ENCODE results near the gene SCTR.

SCTR gene

DNA sequence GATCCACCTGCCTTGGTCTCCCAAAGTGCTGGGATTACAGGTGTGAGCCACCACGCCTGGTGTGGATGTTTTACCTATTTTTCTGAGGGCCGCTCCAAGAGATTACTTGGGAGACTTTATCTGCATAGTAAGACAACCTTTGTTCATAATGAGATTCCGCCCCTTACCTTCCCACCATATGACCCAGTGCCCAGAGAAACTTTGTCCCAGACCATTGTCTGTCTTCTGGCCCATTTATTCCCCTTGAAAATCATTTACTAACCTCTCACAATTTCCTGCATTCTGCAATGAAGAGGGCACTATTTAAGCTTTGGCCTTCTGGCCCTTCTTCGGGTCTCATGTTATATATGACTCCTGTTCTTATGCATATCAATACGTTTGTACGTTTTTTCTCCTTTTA is 106.4 kb downstream of the SCTR start:
- Histone ChIP-seq H3K27me3 (ENCODE audit: insufficient read depth, low read length, poor library complexity) (no peaks in the 10 kb centered on the region), H3K18ac (ENCODE audit: low read length) (no peak overlapping the region), H4K5ac (ENCODE audit: low read length) (no peak overlapping the region), H3K9ac (ENCODE audit: low read length) (no peak overlapping the region), H3K4me3 (ENCODE audit: low read length) (no peak overlapping the region), H2BK120ac (ENCODE audit: low read depth, low read length) (no peak overlapping the region), H2BK5ac (ENCODE audit: low read length) (no peak overlapping the region), H3K56ac (ENCODE audit: low read length) (no peak overlapping the region), H3K79me1 (ENCODE audit: low read length) (no peaks in the 10 kb centered on the region), H3K27ac (ENCODE audit: low read depth, low read length) (no peak overlapping the region), H4K8ac (ENCODE audit: low read depth, low read length) (no peak overlapping the region), H2BK15ac (replicated peaks; ENCODE audit: low read depth) (no peak overlapping the region), H3K23ac (ENCODE audit: low read length) (no peak overlapping the region), H3K79me2 (ENCODE audit: control insufficient read depth, insufficient read depth, low read length) (no peaks in the 10 kb centered on the region), H2AK5ac (ENCODE audit: low read length) (no peak overlapping the region), H3K4me1 (ENCODE audit: control insufficient read depth, low read depth, low read length) (no peaks in the 10 kb centered on the region), H3K4me2 (ENCODE audit: low read length) (no peak overlapping the region), H3K36me3 (ENCODE audit: control insufficient read depth, insufficient read depth, low read length) (no peaks in the 10 kb centered on the region), H3K4ac (ENCODE audit: low read depth, low read length) (no peak overlapping the region)
- no peak for DNase-seq
- WGBS (ENCODE audit: extremely low coverage, insufficient coverage, low lambda C conversion rate): no CpG with 5 or more reads among the region's 6 CpGs

DNA sequence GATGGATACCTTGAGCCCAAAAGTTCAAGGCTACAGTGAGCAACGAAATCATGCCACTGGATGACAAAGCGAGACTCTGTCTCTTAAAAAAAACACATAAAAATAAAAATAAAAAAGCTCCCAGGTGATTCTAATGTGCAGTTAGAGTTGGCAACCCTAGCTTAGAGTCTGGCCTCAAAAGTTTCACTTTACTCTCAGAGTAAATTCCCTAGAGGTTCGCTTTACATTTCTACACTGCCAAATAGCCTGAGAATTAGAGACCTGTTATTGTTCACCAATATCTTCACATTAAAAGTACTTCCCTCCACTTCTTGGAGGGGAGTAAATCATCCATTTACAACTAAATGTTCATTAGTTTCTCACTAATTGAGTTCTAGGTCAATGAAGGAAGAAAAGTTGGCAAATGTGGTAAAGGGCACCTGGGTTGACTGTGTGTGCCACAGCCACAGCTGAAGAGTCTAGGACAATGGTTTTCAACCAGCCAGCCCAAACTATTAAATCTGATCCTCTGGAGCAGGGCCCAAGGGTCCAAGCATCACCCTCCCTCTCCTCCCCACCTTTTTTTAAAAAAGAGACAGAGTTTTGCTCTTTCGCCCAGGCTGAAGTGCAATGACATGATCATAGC is 107.9 kb downstream of the SCTR start:
- WGBS (ENCODE audit: extremely low coverage, insufficient coverage, low lambda C conversion rate): no CpG with 5 or more reads among the region's 4 CpGs
- H3K23ac ChIP-seq (ENCODE audit: low read length): no peak overlapping the region

DNA sequence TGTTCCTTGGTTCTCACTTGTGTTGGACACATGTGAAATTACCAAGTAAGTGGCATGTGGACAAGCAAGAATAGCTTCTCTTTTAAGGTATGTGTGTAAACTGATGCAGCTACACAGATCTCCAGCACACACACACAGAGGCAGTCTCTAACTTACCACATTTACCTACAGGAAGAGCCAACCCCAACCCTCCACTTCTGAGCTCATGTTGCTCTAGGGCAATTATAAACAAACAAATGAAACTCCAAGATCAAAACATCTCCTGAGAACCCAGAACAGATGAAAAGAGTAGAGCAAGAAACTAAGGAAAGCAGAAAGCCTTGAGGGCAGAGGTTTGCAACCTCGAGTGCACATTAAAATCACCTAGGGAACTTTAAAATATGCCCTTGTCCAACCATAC is 108.7 kb downstream of the SCTR start:
- H3K4me2 ChIP-seq (ENCODE audit: low read length): no peak overlapping the region
- no peak overlapping the region for H3K4ac ChIP-seq (ENCODE audit: low read depth, low read length)
- H3K79me1 ChIP-seq (ENCODE audit: low read length): no peaks in the 10 kb centered on the region
- H2BK120ac ChIP-seq (ENCODE audit: low read depth, low read length): no peak overlapping the region
- no peaks in the 10 kb centered on the region for H3K79me2 ChIP-seq (ENCODE audit: control insufficient read depth, insufficient read depth, low read length)
- no peak overlapping the region for H2BK5ac ChIP-seq (ENCODE audit: low read length)
- H3K56ac ChIP-seq (ENCODE audit: low read length): no peak overlapping the region
- no peak overlapping the region for H3K18ac ChIP-seq (ENCODE audit: low read length)
- no peak overlapping the region for H2BK15ac ChIP-seq (replicated peaks; ENCODE audit: low read depth)
- H4K5ac ChIP-seq (ENCODE audit: low read length): no peak overlapping the region
- H3K4me3 ChIP-seq (ENCODE audit: low read length): no peak overlapping the region
- H3K9ac ChIP-seq (ENCODE audit: low read length): no peak overlapping the region
- no CpG with 5 or more reads among the region's 1 CpG for WGBS (ENCODE audit: extremely low coverage, insufficient coverage, low lambda C conversion rate)
- H2AK5ac ChIP-seq (ENCODE audit: low read length): no peak overlapping the region
- H3K27ac ChIP-seq (ENCODE audit: low read depth, low read length): no peak overlapping the region
- H3K23ac ChIP-seq (ENCODE audit: low read length): no peak overlapping the region
- no peaks in the 10 kb centered on the region for H3K27me3 ChIP-seq (ENCODE audit: insufficient read depth, low read length, poor library complexity)
- no peak overlapping the region for H4K8ac ChIP-seq (ENCODE audit: low read depth, low read length)
- no peaks in the 10 kb centered on the region for H3K4me1 ChIP-seq (ENCODE audit: control insufficient read depth, low read depth, low read length)
- DNase-seq: no peak
- H3K36me3 ChIP-seq (ENCODE audit: control insufficient read depth, insufficient read depth, low read length): no peaks in the 10 kb centered on the region

More for the DNA sequence above, 107.9 kb downstream of the SCTR start:
- H3K27ac ChIP-seq (ENCODE audit: low read depth, low read length): no peak overlapping the region
- DNase-seq: no peak
- H4K5ac ChIP-seq (ENCODE audit: low read length): no peak overlapping the region
- H2BK120ac ChIP-seq (ENCODE audit: low read depth, low read length): no peak overlapping the region
- no peaks in the 10 kb centered on the region for H3K79me1 ChIP-seq (ENCODE audit: low read length)
- H3K4ac ChIP-seq (ENCODE audit: low read depth, low read length): no peak overlapping the region
- H3K4me2 ChIP-seq (ENCODE audit: low read length): no peak overlapping the region
- H2BK5ac ChIP-seq (ENCODE audit: low read length): no peak overlapping the region
- no peaks in the 10 kb centered on the region for H3K27me3 ChIP-seq (ENCODE audit: insufficient read depth, low read length, poor library complexity)
- no peak overlapping the region for H2BK15ac ChIP-seq (replicated peaks; ENCODE audit: low read depth)
- no peak overlapping the region for H3K4me3 ChIP-seq (ENCODE audit: low read length)
- H3K56ac ChIP-seq (ENCODE audit: low read length): no peak overlapping the region
- no peak overlapping the region for H4K8ac ChIP-seq (ENCODE audit: low read depth, low read length)
- H2AK5ac ChIP-seq (ENCODE audit: low read length): no peak overlapping the region
- no peaks in the 10 kb centered on the region for H3K79me2 ChIP-seq (ENCODE audit: control insufficient read depth, insufficient read depth, low read length)
- H3K36me3 ChIP-seq (ENCODE audit: control insufficient read depth, insufficient read depth, low read length): no peaks in the 10 kb centered on the region
- no peak overlapping the region for H3K9ac ChIP-seq (ENCODE audit: low read length)
- H3K18ac ChIP-seq (ENCODE audit: low read length): no peak overlapping the region
- no peaks in the 10 kb centered on the region for H3K4me1 ChIP-seq (ENCODE audit: control insufficient read depth, low read depth, low read length)

DNA sequence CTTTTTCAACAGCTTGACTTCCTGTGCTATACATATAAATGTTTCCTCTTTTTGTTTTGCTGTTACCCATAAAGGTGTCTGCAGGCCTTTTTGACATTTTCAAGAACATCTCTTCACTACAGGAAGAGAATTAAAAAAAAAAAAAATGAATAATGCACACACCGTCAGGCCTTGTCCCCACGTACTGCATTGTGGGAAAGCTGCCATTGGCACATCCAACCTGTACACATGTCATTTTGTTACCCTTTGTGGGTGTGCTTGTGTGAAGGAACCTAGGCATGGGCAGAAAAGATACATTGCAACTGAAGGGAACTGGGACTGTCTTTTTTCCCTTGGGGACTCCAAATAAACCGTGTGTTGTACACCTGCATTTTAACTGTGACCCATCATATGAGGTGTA is 109.4 kb downstream of the SCTR start:
- no peaks in the 10 kb centered on the region for H3K27me3 ChIP-seq (ENCODE audit: insufficient read depth, low read length, poor library complexity)
- H2AK5ac ChIP-seq (ENCODE audit: low read length): no peak overlapping the region
- no peak overlapping the region for H2BK120ac ChIP-seq (ENCODE audit: low read depth, low read length)
- no peak overlapping the region for H3K4me2 ChIP-seq (ENCODE audit: low read length)
- no peaks in the 10 kb centered on the region for H3K79me2 ChIP-seq (ENCODE audit: control insufficient read depth, insufficient read depth, low read length)
- H2BK5ac ChIP-seq (ENCODE audit: low read length): no peak overlapping the region
- H3K27ac ChIP-seq (ENCODE audit: low read depth, low read length): no peak overlapping the region
- whole genome bisulfite sequencing (ENCODE audit: extremely low coverage, insufficient coverage, low lambda C conversion rate): no CpG with 5 or more reads among the region's 3 CpGs
- H3K79me1 ChIP-seq (ENCODE audit: low read length): no peaks in the 10 kb centered on the region
- H2BK15ac ChIP-seq (replicated peaks; ENCODE audit: low read depth): no peak overlapping the region
- no peaks in the 10 kb centered on the region for H3K36me3 ChIP-seq (ENCODE audit: control insufficient read depth, insufficient read depth, low read length)
- H4K8ac ChIP-seq (ENCODE audit: low read depth, low read length): no peak overlapping the region
- H3K56ac ChIP-seq (ENCODE audit: low read length): no peak overlapping the region
- no peak overlapping the region for H3K23ac ChIP-seq (ENCODE audit: low read length)
- DNase-seq: no peak
- H3K4me3 ChIP-seq (ENCODE audit: low read length): no peak overlapping the region
- H4K5ac ChIP-seq (ENCODE audit: low read length): no peak overlapping the region
- H3K4ac ChIP-seq (ENCODE audit: low read depth, low read length): no peak overlapping the region
- no peak overlapping the region for H3K18ac ChIP-seq (ENCODE audit: low read length)
- no peaks in the 10 kb centered on the region for H3K4me1 ChIP-seq (ENCODE audit: control insufficient read depth, low read depth, low read length)
- H3K9ac ChIP-seq (ENCODE audit: low read length): no peak overlapping the region

DNA sequence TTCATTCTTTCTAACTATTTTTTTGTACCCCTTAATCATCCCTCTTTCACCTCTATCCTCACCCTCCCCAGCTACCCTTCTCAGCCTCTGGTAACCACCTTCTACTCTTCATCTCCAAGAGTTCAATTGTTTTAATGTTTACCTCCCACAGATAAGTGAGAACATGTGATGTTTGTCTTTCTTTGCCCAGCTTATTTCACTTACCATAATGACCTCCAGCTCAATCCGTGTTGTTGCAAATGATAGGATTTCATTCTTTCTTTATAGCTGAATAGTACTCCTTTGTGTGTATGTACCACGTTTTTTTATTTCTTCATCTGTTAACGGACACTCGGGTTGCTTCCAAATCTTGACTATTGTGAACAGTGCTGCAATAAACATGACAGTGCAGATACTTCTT is 114.8 kb downstream of the SCTR start:
- Histone ChIP-seq H2BK120ac (ENCODE audit: low read depth, low read length) (no peak overlapping the region), H3K4ac (ENCODE audit: low read depth, low read length) (no peak overlapping the region), H3K4me2 (ENCODE audit: low read length) (no peak overlapping the region), H3K27me3 (ENCODE audit: insufficient read depth, low read length, poor library complexity) (no peaks in the 10 kb centered on the region), H2BK15ac (replicated peaks; ENCODE audit: low read depth) (peak overlapping the region; percentile 29), H4K8ac (ENCODE audit: low read depth, low read length) (no peak overlapping the region), H3K36me3 (ENCODE audit: control insufficient read depth, insufficient read depth, low read length) (no peaks in the 10 kb centered on the region), H3K79me1 (ENCODE audit: low read length) (no peaks in the 10 kb centered on the region), H3K18ac (ENCODE audit: low read length) (no peak overlapping the region), H2AK5ac (ENCODE audit: low read length) (no peak overlapping the region), H3K56ac (ENCODE audit: low read length) (no peak overlapping the region), H3K23ac (ENCODE audit: low read length) (no peak overlapping the region), H3K4me3 (ENCODE audit: low read length) (no peak overlapping the region), H3K9ac (ENCODE audit: low read length) (no peak overlapping the region), H4K5ac (ENCODE audit: low read length) (no peak overlapping the region), H3K4me1 (ENCODE audit: control insufficient read depth, low read depth, low read length) (peaks cover 2% of the 10 kb centered on the region), H3K79me2 (ENCODE audit: control insufficient read depth, insufficient read depth, low read length) (no peaks in the 10 kb centered on the region), H3K27ac (ENCODE audit: low read depth, low read length) (no peak overlapping the region), H2BK5ac (ENCODE audit: low read length) (no peak overlapping the region)
- DNase-seq: no peak
- WGBS (ENCODE audit: extremely low coverage, insufficient coverage, low lambda C conversion rate): no CpG with 5 or more reads among the region's 4 CpGs

DNA sequence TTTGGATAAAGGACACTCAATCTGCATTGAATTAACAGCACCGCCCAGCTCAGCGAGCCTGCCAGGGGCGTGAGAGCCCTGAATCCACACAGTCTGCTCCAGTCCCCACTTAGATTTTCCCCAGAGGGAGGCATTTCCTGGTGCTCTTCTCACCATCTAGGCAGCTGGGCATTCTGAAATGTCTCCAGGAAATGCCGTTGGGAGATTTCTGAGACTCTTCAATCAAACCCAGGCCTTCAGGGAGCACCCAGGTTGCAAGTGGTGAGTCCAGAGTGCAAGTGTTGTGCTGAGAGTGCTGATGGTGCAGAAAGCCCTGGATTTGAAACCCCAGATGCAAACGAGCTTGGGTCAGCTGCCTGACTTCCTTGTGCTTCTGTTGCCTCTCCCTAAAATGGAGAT is 116.1 kb downstream of the SCTR start:
- Histone ChIP-seq H3K27me3 (ENCODE audit: insufficient read depth, low read length, poor library complexity) (no peaks in the 10 kb centered on the region), H3K4me3 (ENCODE audit: low read length) (no peak overlapping the region), H2BK5ac (ENCODE audit: low read length) (peak overlapping the region; percentile 74), H3K23ac (ENCODE audit: low read length) (no peak overlapping the region), H3K79me2 (ENCODE audit: control insufficient read depth, insufficient read depth, low read length) (no peaks in the 10 kb centered on the region), H3K18ac (ENCODE audit: low read length) (peak overlapping the region; percentile 92), H3K79me1 (ENCODE audit: low read length) (no peaks in the 10 kb centered on the region), H4K8ac (ENCODE audit: low read depth, low read length) (no peak overlapping the region), H2AK5ac (ENCODE audit: low read length) (no peak overlapping the region), H2BK15ac (replicated peaks; ENCODE audit: low read depth) (no peak overlapping the region), H3K4me2 (ENCODE audit: low read length) (no peak overlapping the region), H3K56ac (ENCODE audit: low read length) (peak overlapping the region; percentile 64), H3K4me1 (ENCODE audit: control insufficient read depth, low read depth, low read length) (peaks cover 2% of the 10 kb centered on the region), H3K36me3 (ENCODE audit: control insufficient read depth, insufficient read depth, low read length) (no peaks in the 10 kb centered on the region), H3K9ac (ENCODE audit: low read length) (peak overlapping the region; percentile 25), H2BK120ac (ENCODE audit: low read depth, low read length) (peak overlapping the region; percentile 82), H3K27ac (ENCODE audit: low read depth, low read length) (peak overlapping the region; percentile 89), H4K5ac (ENCODE audit: low read length) (no peak overlapping the region), H3K4ac (ENCODE audit: low read depth, low read length) (no peak overlapping the region)
- WGBS (ENCODE audit: extremely low coverage, insufficient coverage, low lambda C conversion rate): no CpG with 5 or more reads among the region's 5 CpGs
- DNase-seq: peak; percentile 93

All from mesendoderm (in vitro differentiated cells).